A673 (cell line): ENCODE measurements around the gene OR52D1. TPM values are rescaled to one million over a fixed set of nuclear protein-coding genes. Genes with fewer than 3 reads are reported as not detected.

Experiments used
- BruUV-seq: library from RNA; stranded (reverse); fragments of 400-500 nt; replicated peaks from 2 replicates; lab custom pipeline; 2021; lab: Mats Ljungman, UMichigan
- CTCF ChIA-PET: fragments of 300-600 bp; sonication (Branson Sonifier 250); formaldehyde crosslinking; loops from one replicate; lab custom pipeline; 2022; ENCODE audit warnings: antibody characterized with exemption; lab: Charles Lee
- POLR2A ChIA-PET: fragments of 300-600 bp; sonication (Branson Sonifier 250); formaldehyde crosslinking; loops from one replicate; lab custom pipeline; 2022; ENCODE audit warnings: antibody characterized with exemption; ENCODE audit not compliant: low non-redundant PET; lab: Charles Lee
- DNase-seq: peaks from one replicate; pipeline ENCODE4 v3.0.0-alpha.2; 2015; ENCODE audit warnings: low spot score
- H3K27ac ChIP-seq: fragments of 200-600 bp; sonication (generic); 2 replicates; pipeline ENCODE4 v1.5.1; 2016; ENCODE audit warnings: mixed run types, low read depth, mild to moderate bottlenecking, mixed read lengths, antibody characterized with exemption, low read length; ENCODE audit not compliant: poor library complexity, severe bottlenecking
- H3K27me3 ChIP-seq: fragments of 200-600 bp; sonication (generic); replicated peaks from 2 replicates; pipeline ENCODE4 v1.6.1; 2017; ENCODE audit warnings: mixed run types, low read depth, mild to moderate bottlenecking, mixed read lengths, antibody characterized with exemption, low read length; ENCODE audit not compliant: insufficient read depth, poor library complexity
- H3K36me3 ChIP-seq: fragments of 200-600 bp; sonication (generic); 2 replicates; pipeline ENCODE4 v1.6.1; 2016; ENCODE audit warnings: mixed run types, mild to moderate bottlenecking, mixed read lengths, antibody characterized with exemption, low read length; ENCODE audit not compliant: insufficient read depth, poor library complexity, severe bottlenecking
- H3K4me1 ChIP-seq: fragments of 200-600 bp; sonication (generic); 2 replicates; pipeline ENCODE4 v1.6.1; 2017; ENCODE audit warnings: mixed run types, mild to moderate bottlenecking, mixed read lengths, antibody characterized with exemption, low read length; ENCODE audit not compliant: insufficient read depth, poor library complexity, severe bottlenecking
- H3K4me3 ChIP-seq: fragments of 200-600 bp; sonication (generic); 2 replicates; pipeline ENCODE4 v1.5.1; 2016; ENCODE audit warnings: low read depth, mixed run types, mild to moderate bottlenecking, mixed read lengths, low read length; ENCODE audit not compliant: poor library complexity, severe bottlenecking
- H3K9me3 ChIP-seq: fragments of 200-600 bp; sonication (generic); 2 replicates; pipeline ENCODE4 v1.6.1; 2016; ENCODE audit warnings: mixed run types, low read depth, mild to moderate bottlenecking, mixed read lengths, antibody characterized with exemption, low read length; ENCODE audit not compliant: poor library complexity, severe bottlenecking
- EZH2 ChIP-seq: fragments of 200-600 bp; sonication (generic); IDR thresholded peaks from 2 replicates; pipeline ENCODE4 v1.6.1; 2017; ENCODE audit warnings: borderline replicate concordance, low read depth, mild to moderate bottlenecking, mixed read lengths, antibody characterized with exemption, low read length; ENCODE audit not compliant: poor library complexity, severe bottlenecking
- intact Hi-C: fragments of 100-400 bp; cut with micrococcal nuclease; formaldehyde crosslinking; loops from one replicate; pipeline ENCODE4 v1.10.0; 2022; ENCODE audit not compliant: unreplicated experiment
- total RNA-seq: library from RNA; stranded (reverse); gene quantifications from 2 replicates; pipeline ENCODE4 v1.2.3, GENCODE V29; 2021
- TF ChIP-seq, protein P1 (sequence below): fragments of 300-800, 200-600 bp; sonication (generic); conservative IDR thresholded peaks from 2 replicates; pipeline ENCODE4 v1.5.1; 2017; ENCODE audit warnings: low read depth, mild to moderate bottlenecking, antibody characterized with exemption, low read length, moderate library complexity, mixed read lengths

Gene OR52D1
- total RNA-seq, 1 experiment from 2014 or later: not detected

DNA sequence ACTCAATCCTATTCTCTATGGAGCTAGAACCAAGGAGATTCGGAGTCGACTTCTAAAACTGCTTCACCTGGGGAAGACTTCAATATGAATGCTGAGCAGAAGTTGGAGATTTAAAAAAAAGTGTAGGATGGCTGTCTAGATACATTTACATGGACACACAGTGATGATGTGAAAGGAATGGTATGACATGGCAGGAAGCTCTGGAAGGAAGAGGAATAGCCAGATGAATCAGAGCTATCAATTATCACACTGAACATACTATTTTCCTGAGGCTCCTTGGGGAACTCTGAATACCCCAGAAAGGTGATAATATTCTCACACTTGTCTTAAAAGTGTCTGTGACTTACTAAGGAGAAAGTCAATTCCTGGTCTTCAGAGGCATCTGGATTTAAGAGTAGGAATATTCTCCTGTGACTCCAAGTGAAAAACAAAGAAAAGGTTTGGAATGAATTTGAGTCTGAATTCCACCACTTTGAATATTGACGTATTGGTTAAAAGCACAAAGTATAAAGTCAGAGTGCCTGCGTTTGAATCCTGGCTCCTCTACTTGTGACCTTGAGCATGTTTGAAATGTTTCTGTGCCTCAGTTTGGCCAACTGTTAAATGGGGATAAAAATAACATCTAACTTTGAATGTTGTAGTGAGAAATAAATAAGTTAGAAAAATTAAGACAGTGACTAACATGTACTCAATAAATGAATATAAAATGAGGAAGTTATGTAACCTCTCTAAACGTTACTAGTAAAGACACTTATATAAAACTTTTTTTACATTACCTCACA lies 1.3 kb downstream of the OR52D1 start:
- CTCF ChIA-PET: no interaction called here
- no peak for DNase-seq
- H3K27me3 ChIP-seq: no peaks in the 10 kb centered on the region
- TF ChIP-seq, protein P1, sequence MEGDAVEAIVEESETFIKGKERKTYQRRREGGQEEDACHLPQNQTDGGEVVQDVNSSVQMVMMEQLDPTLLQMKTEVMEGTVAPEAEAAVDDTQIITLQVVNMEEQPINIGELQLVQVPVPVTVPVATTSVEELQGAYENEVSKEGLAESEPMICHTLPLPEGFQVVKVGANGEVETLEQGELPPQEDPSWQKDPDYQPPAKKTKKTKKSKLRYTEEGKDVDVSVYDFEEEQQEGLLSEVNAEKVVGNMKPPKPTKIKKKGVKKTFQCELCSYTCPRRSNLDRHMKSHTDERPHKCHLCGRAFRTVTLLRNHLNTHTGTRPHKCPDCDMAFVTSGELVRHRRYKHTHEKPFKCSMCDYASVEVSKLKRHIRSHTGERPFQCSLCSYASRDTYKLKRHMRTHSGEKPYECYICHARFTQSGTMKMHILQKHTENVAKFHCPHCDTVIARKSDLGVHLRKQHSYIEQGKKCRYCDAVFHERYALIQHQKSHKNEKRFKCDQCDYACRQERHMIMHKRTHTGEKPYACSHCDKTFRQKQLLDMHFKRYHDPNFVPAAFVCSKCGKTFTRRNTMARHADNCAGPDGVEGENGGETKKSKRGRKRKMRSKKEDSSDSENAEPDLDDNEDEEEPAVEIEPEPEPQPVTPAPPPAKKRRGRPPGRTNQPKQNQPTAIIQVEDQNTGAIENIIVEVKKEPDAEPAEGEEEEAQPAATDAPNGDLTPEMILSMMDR: no peak
- intact Hi-C loops: no loop called here
- H3K27ac ChIP-seq: no peak overlapping the region
- POLR2A ChIA-PET: no interaction called here
- H3K4me1 ChIP-seq: no peaks in the 10 kb centered on the region
- H3K4me3 ChIP-seq: no peak overlapping the region
- H3K9me3 ChIP-seq: no peaks in the 10 kb centered on the region
- BruUV-seq: no TSS peak
- H3K36me3 ChIP-seq: no peaks in the 10 kb centered on the region

DNA sequence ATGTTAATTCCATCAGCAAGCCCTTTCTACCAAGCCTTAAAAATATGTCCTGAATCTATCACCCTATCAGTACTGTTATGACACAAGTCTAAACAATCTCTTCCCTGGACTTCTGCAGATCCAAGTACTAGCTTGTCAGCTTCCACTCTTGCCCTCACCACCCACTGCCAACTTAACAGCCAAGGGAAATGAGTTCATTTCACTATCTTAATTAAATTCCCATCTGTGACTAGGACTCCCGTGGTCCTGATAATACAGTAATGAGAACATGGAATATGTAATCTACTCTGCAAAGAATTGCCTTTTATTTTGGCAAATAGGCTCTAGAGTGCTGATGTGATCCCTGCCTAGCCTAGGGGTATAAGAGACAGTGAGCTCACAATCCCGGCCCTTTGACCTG lies 11.2 kb downstream of the OR52D1 start:
- Histone ChIP-seq H3K9me3 (no peaks in the 10 kb centered on the region), H3K27me3 (no peaks in the 10 kb centered on the region), H3K36me3 (no peaks in the 10 kb centered on the region), H3K4me3 (no peak overlapping the region), H3K4me1 (no peaks in the 10 kb centered on the region), H3K27ac (no peak overlapping the region)
- intact Hi-C loops: no loop called here
- no peak for DNase-seq
- no peak for TF ChIP-seq EZH2
- TF ChIP-seq, protein P1: no peak
- POLR2A ChIA-PET: no interaction called here
- CTCF ChIA-PET: no interaction called here
- BruUV-seq: no TSS peak

DNA sequence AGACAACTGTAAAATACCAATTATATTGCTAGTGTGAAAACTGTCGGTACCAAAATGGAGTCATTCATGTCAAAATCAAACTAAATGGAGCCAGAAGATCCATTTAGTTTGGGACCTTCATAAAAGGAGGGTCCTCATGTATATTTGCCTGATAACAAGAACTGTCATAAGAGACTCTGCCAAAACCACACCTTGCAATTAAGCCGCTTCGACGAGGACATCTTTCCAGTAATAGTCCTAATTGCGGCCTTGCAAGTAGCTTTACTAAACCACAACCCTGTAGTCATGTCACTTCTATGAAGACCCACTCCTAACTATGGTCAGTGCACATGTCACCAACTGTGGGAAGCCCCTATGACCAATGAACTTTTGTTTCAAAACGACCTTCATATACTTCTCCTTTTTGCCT lies 11.9 kb downstream of the OR52D1 start:
- intact Hi-C loops: no loop called here
- BruUV-seq: no TSS peak
- Histone ChIP-seq H3K36me3 (no peaks in the 10 kb centered on the region), H3K27ac (no peak overlapping the region), H3K4me3 (no peak overlapping the region), H3K9me3 (no peaks in the 10 kb centered on the region), H3K27me3 (no peaks in the 10 kb centered on the region), H3K4me1 (no peaks in the 10 kb centered on the region)
- POLR2A ChIA-PET: no interaction called here
- DNase-seq: no peak
- TF ChIP-seq, protein P1: no peak
- no peak for TF ChIP-seq EZH2
- CTCF ChIA-PET: no interaction called here
